HepG2 (cell line): Measurements from ENCODE around the gene KRT27.

Source experiments
- CTCF ChIP-seq: sonication (generic); formaldehyde crosslinking; IDR thresholded peaks from 2 replicates; pipeline ENCODE4 v1.5.0; 2020; ENCODE audit warnings: mild to moderate bottlenecking, missing genetic modification reagents, moderate library complexity
- KLF11 ChIP-seq: IDR thresholded peaks from 2 replicates; pipeline ENCODE4 v1.6.1; 2016; ENCODE audit warnings: missing compliant biosample characterization
- MTA1 ChIP-seq: sonication (generic); formaldehyde crosslinking; IDR thresholded peaks from 2 replicates; pipeline ENCODE4 v1.4.0; 2020; ENCODE audit warnings: missing genetic modification reagents, mild to moderate bottlenecking, borderline replicate concordance
- POLR2A ChIP-seq, 2 experiments: IDR thresholded peaks; 2 replicates each; pipeline ENCODE4 v1.6.1; 2011; ENCODE audit warnings: low read depth in 2 of 2, low read length in 2 of 2, mild to moderate bottlenecking in 1 of 2, moderate library complexity in 1 of 2; ENCODE audit not compliant: insufficient read depth in 1 of 2
- ZNF569 ChIP-seq: sonication (generic); formaldehyde crosslinking; IDR thresholded peaks from 2 replicates; pipeline ENCODE4 v1.5.0; 2020; ENCODE audit warnings: mild to moderate bottlenecking, missing genetic modification reagents, moderate library complexity, borderline replicate concordance
- TF ChIP-seq, protein P1 (sequence below): sonication (generic); formaldehyde crosslinking; IDR thresholded peaks from 2 replicates; pipeline ENCODE4 v1.9.0; 2021; ENCODE audit warnings: missing genetic modification reagents, borderline replicate concordance

GRCh38 chr17:40735016-40735415 is 47.3 kb downstream of the KRT27 start:
- TF ChIP-seq CTCF (CRISPR knock-in tag) (no peak), MTA1 (no peak), ZNF569 (CRISPR knock-in tag) (no peak), KLF11 (no peak), POLR2A (IDR thresholded peaks at IDR 0.05; ENCODE audit: insufficient read depth in 1 of 2, low read depth in 2 of 2, low read length in 2 of 2) (no peak)
- TF ChIP-seq, protein P1, sequence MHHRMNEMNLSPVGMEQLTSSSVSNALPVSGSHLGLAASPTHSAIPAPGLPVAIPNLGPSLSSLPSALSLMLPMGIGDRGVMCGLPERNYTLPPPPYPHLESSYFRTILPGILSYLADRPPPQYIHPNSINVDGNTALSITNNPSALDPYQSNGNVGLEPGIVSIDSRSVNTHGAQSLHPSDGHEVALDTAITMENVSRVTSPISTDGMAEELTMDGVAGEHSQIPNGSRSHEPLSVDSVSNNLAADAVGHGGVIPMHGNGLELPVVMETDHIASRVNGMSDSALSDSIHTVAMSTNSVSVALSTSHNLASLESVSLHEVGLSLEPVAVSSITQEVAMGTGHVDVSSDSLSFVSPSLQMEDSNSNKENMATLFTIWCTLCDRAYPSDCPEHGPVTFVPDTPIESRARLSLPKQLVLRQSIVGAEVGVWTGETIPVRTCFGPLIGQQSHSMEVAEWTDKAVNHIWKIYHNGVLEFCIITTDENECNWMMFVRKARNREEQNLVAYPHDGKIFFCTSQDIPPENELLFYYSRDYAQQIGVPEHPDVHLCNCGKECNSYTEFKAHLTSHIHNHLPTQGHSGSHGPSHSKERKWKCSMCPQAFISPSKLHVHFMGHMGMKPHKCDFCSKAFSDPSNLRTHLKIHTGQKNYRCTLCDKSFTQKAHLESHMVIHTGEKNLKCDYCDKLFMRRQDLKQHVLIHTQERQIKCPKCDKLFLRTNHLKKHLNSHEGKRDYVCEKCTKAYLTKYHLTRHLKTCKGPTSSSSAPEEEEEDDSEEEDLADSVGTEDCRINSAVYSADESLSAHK (CRISPR knock-in tag) = no peak
